Measurements from ENCODE around the gene MAT2B.

The MAT2B gene

GRCh38 chr5:163563112-163563511, 57.7 kb downstream of the MAT2B start:
- no peak for DNase-seq

GRCh38 chr5:163563880-163564279, 58.5 kb downstream of the MAT2B start:
- DNase-seq: no peak

GRCh38 chr5:163564321-163564938, 59.0 kb downstream of the MAT2B start:
- DNase-seq: peak; percentile 66

- no peak for DNase-seq
Measured at GRCh38 chr5:163565492-163565891, 60.1 kb downstream of the MAT2B start.

GRCh38 chr5:163565931-163566608, 60.7 kb downstream of the MAT2B start:
- peak; percentile 32 for DNase-seq

GRCh38 chr5:163566678-163567077, 61.3 kb downstream of the MAT2B start:
- no peak for DNase-seq

- no peak for DNase-seq
Measured at GRCh38 chr5:163567811-163568210, 62.4 kb downstream of the MAT2B start.

Data from activated naive CD4-positive, alpha-beta T cell treated with Interleukin-2 at 50 U/mL for 16 hours (primary cell).